HepG2 (cell line): ENCODE results near the gene PLBD2. TPM values are rescaled to one million over a fixed set of nuclear protein-coding genes. Genes with fewer than 3 reads are reported as not detected.
A peak's percentile ranks its signal among the peaks of the same experiment; 100 is the strongest.

Experiments used
- ATF2 ChIP-seq: sonication (generic); formaldehyde crosslinking; IDR thresholded peaks from 2 replicates; pipeline ENCODE4 v1.4.0; 2020; ENCODE audit warnings: missing genetic modification reagents
- IKZF1 ChIP-seq: fragments of 450-650 bp; IDR thresholded peaks from 2 replicates; pipeline ENCODE4 v1.7.1; 2016
- JUND ChIP-seq: sonication (generic); formaldehyde crosslinking; IDR thresholded peaks from 2 replicates; pipeline ENCODE4 v1.8.0; 2022; ENCODE audit warnings: mild to moderate bottlenecking, missing genetic modification reagents
- MXD3 ChIP-seq: IDR thresholded peaks from 2 replicates; pipeline ENCODE4 v1.6.1; 2016; ENCODE audit warnings: mild to moderate bottlenecking, missing biosample characterization, missing genetic modification reagents
- NFRKB ChIP-seq: fragments of 450-650 bp; IDR thresholded peaks from 2 replicates; pipeline ENCODE4 v1.6.1; 2017
- NONO ChIP-seq, 2 experiments: fragments of 450-650 bp in 1 of 2; sonication (generic) in 1 of 2; formaldehyde crosslinking in 1 of 2; IDR thresholded peaks in 1 of 2; conservative IDR thresholded peaks in 1 of 2; 2 replicates each; pipeline versions ENCODE4 v1.6.1 to v1.8.0; 2017 to 2022; ENCODE audit warnings: mild to moderate bottlenecking in 1 of 2, missing genetic modification reagents in 1 of 2, moderate library complexity in 1 of 2
- PAX8 ChIP-seq: sonication (generic); formaldehyde crosslinking; IDR thresholded peaks from 2 replicates; pipeline ENCODE4 v1.8.0; 2022; ENCODE audit warnings: mild to moderate bottlenecking, missing genetic modification reagents, borderline replicate concordance
- PITX1 ChIP-seq: sonication (generic); formaldehyde crosslinking; IDR thresholded peaks from 2 replicates; pipeline ENCODE4 v1.5.1; 2020; ENCODE audit warnings: mild to moderate bottlenecking, missing genetic modification reagents
- RFX1 ChIP-seq: fragments of 450-650 bp; IDR thresholded peaks from 2 replicates; pipeline ENCODE4 v1.6.1; 2017
- SMARCE1 ChIP-seq: fragments of 450-650 bp; IDR thresholded peaks from 2 replicates; pipeline ENCODE4 v1.6.1; 2017; ENCODE audit warnings: borderline replicate concordance
- ZBTB1 ChIP-seq: sonication (generic); formaldehyde crosslinking; IDR thresholded peaks from 2 replicates; pipeline ENCODE4 v1.4.0; 2020; ENCODE audit warnings: missing genetic modification reagents, borderline replicate concordance
- ZFP90 ChIP-seq: sonication (generic); formaldehyde crosslinking; IDR thresholded peaks from 2 replicates; pipeline ENCODE4 v1.8.0; 2022; ENCODE audit warnings: missing genetic modification reagents, mild to moderate bottlenecking, inconsistent platforms, borderline replicate concordance
- ZGPAT ChIP-seq: IDR thresholded peaks from 2 replicates; pipeline ENCODE4 v1.6.1; 2016; ENCODE audit warnings: mild to moderate bottlenecking
- ZNF124 ChIP-seq: sonication (generic); formaldehyde crosslinking; IDR thresholded peaks from 2 replicates; pipeline ENCODE4 v1.4.0; 2020; ENCODE audit warnings: missing genetic modification reagents
- ZNF263 ChIP-seq: sonication (generic); formaldehyde crosslinking; IDR thresholded peaks from 2 replicates; pipeline ENCODE4 v1.4.0; 2020; ENCODE audit warnings: missing genetic modification reagents
- ZNF451 ChIP-seq: sonication (generic); formaldehyde crosslinking; IDR thresholded peaks from 2 replicates; pipeline ENCODE4 v1.5.0; 2020; ENCODE audit warnings: mild to moderate bottlenecking, missing genetic modification reagents
- ZNF530 ChIP-seq: sonication (generic); formaldehyde crosslinking; IDR thresholded peaks from 2 replicates; pipeline ENCODE4 v1.5.0; 2020; ENCODE audit warnings: low read depth, mild to moderate bottlenecking, missing genetic modification reagents
- ZNF549 ChIP-seq: sonication (generic); formaldehyde crosslinking; IDR thresholded peaks from 2 replicates; pipeline ENCODE4 v1.5.0; 2020; ENCODE audit warnings: missing genetic modification reagents
- polyA plus RNA-seq, 8 experiments: library from polyadenylated mRNA; depleted of rRNA in 3 of 8; stranded (reverse) in 7 of 8; unstranded in 1 of 8; fragments of >200 nt; fragmentation: Illumina TruSeq in 4 of 8; extraction: Trizol in 4 of 8; gene quantifications; 2 replicates each; pipeline versions ENCODE4 v1.2.1 to v1.2.3, GENCODE V29; 2011 to 2016; ENCODE audit warnings: low read depth in 4 of 8, missing spikeins in 1 of 8, mixed read lengths in 1 of 8; ENCODE audit not compliant: insufficient read depth in 1 of 8
- total RNA-seq, 5 experiments: library from RNA; depleted of rRNA; stranded (reverse); fragments of >200 nt; fragmentation: Illumina TruSeq; extraction: Trizol; gene quantifications; 2 replicates each; pipeline ENCODE4 v1.2.3, GENCODE V29; 2016; ENCODE audit warnings: low read depth in 1 of 5
- TF ChIP-seq, protein P1 (sequence below): sonication (generic); formaldehyde crosslinking; IDR thresholded peaks from 2 replicates; pipeline ENCODE4 v1.8.1; 2022; ENCODE audit warnings: low read depth, mild to moderate bottlenecking, missing genetic modification reagents
- TF ChIP-seq, protein P2 (sequence below): sonication (generic); formaldehyde crosslinking; IDR thresholded peaks from 2 replicates; pipeline ENCODE4 v1.5.0; 2020; ENCODE audit warnings: mild to moderate bottlenecking, missing genetic modification reagents, borderline replicate concordance

PLBD2 gene
- total and polyA plus RNA-seq, 2 of the 13 experiments (the other 11 are each of a cell fraction or from before 2014, with no cell fraction given), result 6.7 to 8.5 TPM

DNA sequence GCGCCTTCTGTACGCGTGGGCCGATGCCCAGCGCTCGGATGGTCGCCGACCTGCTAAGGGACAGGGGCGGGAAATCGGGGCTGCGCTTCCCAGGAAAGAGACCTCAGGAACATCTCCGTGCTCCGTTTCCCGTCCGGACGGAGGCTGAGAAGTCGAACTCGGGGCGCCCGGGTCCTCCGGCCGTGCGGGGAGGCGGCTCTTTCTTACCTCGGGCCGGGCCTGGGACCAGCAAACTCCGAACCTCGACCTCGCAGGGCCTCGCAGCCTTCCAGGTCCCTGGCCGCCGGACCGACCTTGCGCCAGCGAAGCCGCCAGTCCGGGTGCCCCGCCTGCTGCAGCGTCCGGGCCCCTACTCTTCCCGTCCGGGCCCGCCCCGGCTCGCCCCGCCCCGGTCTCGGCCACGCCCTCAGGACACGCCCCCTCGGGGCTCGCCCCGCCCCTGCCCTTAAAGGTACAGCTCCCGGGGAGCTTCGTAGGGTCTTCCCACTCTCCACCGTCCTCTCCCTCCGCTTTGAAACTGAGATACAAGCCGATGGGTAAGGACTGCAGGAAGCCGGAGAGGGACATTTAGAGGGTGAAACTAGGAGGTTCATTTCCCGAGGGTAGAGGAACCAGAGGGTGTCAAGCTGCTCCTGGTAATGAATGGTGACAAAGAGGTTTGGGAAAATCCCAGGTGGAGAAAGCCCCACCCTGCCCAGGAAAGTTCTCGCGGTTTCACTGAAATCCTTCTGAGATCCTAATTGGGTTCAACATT lies 23.4 kb upstream of the PLBD2 start, which contains the start of gene SLC8B1 (continued):
- TF ChIP-seq, protein P1, sequence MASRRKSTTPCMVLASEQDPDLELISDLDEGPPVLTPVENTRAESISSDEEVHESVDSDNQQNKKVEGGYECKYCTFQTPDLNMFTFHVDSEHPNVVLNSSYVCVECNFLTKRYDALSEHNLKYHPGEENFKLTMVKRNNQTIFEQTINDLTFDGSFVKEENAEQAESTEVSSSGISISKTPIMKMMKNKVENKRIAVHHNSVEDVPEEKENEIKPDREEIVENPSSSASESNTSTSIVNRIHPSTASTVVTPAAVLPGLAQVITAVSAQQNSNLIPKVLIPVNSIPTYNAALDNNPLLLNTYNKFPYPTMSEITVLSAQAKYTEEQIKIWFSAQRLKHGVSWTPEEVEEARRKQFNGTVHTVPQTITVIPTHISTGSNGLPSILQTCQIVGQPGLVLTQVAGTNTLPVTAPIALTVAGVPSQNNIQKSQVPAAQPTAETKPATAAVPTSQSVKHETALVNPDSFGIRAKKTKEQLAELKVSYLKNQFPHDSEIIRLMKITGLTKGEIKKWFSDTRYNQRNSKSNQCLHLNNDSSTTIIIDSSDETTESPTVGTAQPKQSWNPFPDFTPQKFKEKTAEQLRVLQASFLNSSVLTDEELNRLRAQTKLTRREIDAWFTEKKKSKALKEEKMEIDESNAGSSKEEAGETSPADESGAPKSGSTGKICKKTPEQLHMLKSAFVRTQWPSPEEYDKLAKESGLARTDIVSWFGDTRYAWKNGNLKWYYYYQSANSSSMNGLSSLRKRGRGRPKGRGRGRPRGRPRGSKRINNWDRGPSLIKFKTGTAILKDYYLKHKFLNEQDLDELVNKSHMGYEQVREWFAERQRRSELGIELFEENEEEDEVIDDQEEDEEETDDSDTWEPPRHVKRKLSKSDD (CRISPR knock-in tag), result no peak
- TF ChIP-seq ZFP90 (peak; percentile 0; the same call in 1 of the 2 replicates), NFRKB (no peak), IKZF1 (no peak), RFX1 (no peak), NONO (IDR thresholded peaks at IDR 0.05) (no peak), NONO (CRISPR knock-in tag; conservative IDR thresholded peaks at IDR 0.05) (peak; percentile 69), ZNF263 (CRISPR knock-in tag) (peak; percentile 42), PAX8 (CRISPR knock-in tag) (0 out of 2 replicates have a peak, but pooled peaks have one; percentile 64), ZNF124 (CRISPR knock-in tag) (peak; percentile 69; the same call in 1 of the 2 replicates), ZNF530 (CRISPR knock-in tag) (no peak), ZBTB1 (CRISPR knock-in tag) (no peak), JUND (CRISPR knock-in tag) (no peak), MXD3 (CRISPR knock-in tag) (peak; percentile 77), ATF2 (no peak), ZNF549 (CRISPR knock-in tag) (no peak), ZGPAT (peak; percentile 90), SMARCE1 (no peak), ZNF451 (no peak), PITX1 (CRISPR knock-in tag) (peak; percentile 64)
- TF ChIP-seq, protein P2, sequence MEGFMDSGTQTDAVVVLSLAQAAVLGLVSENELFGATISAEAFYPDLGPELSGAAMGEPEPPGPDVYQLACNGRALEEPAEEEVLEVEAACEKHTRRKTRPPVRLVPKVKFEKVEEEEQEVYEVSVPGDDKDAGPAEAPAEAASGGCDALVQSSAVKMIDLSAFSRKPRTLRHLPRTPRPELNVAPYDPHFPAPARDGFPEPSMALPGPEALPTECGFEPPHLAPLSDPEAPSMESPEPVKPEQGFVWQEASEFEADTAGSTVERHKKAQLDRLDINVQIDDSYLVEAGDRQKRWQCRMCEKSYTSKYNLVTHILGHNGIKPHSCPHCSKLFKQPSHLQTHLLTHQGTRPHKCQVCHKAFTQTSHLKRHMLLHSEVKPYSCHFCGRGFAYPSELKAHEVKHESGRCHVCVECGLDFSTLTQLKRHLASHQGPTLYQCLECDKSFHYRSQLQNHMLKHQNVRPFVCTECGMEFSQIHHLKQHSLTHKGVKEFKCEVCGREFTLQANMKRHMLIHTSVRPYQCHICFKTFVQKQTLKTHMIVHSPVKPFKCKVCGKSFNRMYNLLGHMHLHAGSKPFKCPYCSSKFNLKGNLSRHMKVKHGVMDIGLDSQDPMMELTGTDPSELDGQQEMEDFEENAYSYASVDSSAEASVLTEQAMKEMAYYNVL, result peak; percentile 65; the same call in 1 of the 2 replicates
